NCI-H526 treated with DMSO at 0.1 percent for 48 hours (cell line): ENCODE results near the gene KIF23.
"Not testable (repeated sequence)": the region's sequence is repeated elsewhere in the genome, so short reads cannot be mapped to it uniquely, and the experiment has no call there.

Experiments used
- DNase-seq: peaks from one replicate; lab custom pipeline; 2025; lab: John Stamatoyannopoulos, UW

Gene KIF23

DNA sequence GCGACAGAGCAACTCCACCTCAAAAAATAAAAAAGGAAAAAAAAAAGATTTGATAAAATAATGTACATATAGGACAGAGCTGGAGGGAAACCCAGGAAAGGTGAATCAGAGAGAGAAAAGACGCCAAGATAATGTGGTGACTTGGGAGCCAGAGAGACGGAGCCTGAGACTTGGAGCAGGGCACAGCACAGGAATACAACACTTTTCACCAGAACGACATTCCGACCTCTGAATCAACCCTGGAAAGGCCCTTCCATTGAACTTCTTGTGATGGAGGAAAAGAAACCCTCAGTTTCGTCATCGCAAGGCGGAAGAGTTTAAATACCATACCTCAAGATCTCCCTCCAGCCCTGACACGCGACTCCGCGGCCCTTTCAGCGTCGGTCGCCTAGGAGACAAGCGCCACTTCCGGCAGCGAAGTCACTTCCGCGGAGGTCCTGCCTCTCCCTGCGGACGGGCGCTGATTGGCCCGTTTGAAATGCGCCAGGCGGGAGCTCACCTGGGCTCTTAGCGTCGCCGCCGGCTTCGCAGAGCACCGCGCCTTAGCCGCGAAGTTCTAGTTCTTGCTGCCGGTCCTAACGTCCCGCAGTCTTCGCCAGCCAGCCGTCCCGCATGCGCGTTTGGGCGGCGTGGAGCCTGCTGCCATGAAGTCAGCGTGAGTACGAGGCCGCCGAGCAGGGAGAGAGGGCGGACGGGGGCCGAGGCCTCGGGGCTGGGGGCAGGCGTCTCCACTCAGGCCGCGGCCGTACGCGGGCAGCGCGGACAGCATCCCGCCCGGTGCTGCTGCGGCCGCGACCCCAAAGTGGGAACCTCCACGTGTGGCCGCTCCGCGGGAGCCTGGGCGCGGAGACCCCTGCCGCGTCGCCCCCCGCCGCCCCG, at the start of gene KIF23:
Gene KIF23 (plus strand): TSS at position 528 of the 879 bp plus-strand sequence. CDS start 117 bp downstream, at position 645.
- peak; percentile 91 for DNase-seq

DNA sequence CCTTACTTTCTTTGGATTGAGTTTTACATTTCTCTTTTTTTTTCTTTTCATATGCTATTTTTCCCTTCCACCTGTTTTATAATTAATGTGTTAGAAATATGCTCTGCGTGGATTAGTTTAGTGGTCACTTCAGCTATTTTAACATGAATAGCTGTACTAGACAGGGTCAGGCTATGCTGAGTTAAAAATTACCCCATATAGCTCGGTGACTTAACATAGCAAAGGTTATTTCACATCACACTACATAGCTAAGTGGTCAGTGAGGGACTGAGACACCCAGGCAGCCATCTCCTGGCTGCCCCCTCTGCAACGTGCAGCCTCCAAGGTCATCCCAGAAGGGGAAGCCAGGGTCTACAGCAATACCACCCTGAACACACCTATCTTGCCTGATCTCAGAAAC, 46.9 kb upstream of the KIF23 start:
- DNase-seq, result no peak

DNA sequence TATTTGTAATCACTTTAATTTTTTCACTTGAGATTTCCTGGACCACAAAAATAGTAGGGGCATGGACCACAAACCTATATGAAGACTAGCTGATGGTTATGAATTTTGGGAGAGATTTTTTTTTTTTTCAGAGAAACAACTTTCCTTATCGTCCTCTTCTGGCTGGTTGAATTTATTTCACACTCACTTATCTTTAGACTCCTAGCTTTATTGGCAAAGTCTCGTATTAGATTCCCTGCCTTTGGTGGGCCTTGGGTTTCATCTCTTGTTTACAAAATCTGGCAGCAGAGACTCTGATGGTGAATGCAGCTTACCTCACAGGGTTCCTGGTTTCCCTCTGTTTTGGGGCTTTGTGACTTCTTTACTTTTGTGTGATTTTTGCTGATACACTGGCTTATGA, 44.5 kb upstream of the KIF23 start:
- no peak for DNase-seq

DNA sequence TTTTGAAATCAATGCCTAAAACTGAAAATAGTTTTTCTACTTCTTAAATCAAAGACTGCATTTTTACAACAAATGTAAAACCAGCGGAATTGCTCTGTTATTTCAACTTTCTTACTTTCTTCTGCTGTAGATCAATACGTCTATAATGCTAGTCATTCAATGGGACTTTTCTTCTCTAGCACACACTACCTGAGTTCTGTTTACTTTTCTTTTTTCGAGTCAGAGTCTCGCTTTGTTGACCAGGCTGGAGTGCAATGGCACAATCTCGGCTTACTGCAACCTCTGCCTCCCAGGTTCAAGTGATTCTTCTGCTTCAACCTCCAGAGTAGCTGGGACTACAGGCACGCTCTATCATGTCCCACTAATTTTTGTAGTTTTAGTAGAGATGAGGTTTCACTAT, 40.7 kb upstream of the KIF23 start:
- DNase-seq, result no peak

DNA sequence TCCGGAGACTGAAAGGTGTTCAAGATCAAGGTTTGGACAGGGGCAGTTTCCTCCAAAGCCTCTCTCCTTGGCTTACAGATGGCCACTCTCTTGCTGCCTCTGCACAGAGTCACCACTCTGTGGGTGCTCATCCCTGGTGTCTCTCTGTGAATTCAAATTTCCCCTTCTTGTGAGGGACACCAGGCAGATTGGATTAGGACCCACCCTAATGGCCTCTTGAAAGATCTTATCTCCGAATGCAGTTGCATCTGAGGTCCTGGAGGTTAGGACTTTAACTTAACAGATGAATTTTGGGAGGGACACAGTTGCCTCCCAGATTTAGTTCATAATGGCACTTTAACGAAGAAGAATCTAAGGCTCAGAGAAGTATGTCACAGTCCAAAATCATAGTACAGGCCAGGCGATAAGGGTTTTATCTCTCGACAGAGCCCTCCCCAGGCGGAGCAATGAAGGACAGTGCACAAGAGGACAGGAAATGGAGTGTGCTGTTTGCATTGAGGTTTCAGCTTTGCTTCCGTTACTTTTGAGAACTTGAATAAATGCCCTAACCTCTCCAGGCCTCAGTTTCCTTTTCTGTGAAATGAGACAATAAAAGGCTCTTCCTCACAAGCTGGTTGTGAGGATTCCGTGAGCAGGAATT, 38.9 kb upstream of the KIF23 start:
- no peak for DNase-seq

DNA sequence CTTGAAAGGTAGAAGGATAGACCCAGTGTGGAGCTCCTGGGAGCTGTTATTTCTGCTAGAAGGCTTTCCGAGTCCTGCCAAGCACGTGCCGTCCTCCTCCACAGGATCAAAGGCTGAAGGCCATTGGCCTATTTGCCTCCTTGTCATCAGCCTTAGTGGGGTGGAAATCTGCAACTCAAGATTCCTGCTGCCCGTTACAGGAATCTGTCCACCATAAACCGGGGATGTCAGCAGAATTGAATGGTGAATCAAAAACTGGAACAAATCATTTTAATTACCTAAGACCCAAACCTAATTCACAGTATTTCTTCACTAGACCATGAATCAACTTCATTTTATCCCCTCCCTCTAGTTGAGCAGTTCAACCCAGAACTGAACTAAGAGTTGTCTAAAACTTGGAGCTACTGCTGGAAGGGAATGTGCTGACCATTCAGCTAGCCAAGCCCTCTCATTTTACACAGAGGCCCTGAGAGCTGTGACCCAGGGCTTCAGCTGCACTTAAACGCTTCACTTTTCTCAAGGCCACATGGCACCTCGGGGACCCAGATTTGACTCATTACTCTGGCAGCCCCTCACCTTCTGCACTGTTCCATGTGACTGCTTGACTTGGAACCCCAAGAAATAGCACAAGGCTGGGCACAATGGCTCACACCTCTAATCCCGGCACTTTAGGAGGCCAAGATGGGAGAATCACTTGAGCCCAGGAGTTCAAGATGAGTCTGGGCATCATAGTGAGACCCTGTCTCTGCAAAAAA, 36.8 kb upstream of the KIF23 start:
- DNase-seq, result no peak

DNA sequence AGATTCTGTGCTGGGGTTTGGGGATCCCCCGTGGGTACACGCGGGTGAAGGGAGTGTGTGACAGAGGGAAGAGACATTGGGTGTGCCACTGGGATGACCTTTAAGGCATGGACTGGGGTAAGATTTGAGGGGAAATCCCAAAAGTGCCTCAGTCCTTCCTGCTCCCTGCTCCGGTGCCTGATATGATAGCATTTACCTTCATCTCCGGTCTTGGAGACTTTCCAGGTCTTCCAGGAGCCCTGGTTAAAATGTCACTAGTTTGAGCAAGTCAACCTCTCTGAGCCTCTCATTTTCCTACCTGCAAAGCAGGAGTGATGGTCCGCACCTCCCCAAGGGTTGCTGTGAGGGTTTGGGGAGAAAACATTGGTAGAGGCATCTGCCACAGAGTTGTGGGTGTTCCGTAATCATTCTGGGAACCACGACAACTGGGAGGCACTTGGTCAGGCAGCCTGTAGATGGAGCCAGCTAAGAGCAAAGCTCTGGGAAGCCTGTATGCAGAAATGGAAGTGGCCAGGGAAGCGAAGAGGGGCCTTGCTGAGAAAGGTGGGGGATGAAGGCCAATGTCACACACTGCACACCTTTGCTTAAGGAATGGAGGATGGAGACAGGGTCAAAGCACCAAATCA, 33.9 kb upstream of the KIF23 start:
- DNase-seq, result no peak

DNA sequence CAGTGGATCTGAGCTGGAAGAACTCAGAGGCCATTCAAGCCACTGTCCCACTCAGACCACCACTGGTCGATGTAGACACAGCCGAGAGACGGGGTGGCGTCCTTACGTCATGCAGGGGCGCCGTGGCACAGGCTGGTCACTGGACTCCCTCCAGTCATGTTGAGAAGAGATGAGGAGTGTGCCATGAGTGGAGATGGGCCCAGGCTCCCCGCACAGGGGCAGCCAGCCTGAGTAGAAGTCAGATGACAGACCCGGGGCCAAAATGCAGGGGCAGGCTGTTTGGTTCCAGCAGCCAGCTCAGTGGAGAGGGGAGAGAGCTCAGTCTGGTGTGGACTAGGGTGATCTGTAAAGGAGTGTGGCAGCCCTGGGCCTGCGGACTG, 33.4 kb upstream of the KIF23 start:
- DNase-seq, result no peak

DNA sequence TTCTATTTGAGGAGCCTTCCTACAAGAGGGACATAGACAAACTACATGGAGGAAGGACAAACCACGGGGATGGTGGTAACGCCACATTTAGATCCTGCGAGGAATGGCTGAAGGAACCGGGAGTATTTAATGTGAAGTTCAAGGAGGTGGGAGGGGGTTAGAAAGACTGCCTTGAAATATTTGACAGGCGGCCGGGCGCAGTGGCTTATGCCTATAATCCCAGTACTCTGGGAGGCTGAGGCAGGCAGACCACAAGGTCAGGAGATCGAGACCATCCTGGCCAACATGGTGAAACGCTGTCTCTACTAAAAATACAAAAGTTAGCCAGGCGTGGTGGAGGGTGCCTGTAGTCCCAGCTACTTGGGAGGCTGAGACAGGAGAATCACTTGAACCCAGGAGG, 32.0 kb upstream of the KIF23 start:
- DNase-seq, result not testable (repeated sequence)

DNA sequence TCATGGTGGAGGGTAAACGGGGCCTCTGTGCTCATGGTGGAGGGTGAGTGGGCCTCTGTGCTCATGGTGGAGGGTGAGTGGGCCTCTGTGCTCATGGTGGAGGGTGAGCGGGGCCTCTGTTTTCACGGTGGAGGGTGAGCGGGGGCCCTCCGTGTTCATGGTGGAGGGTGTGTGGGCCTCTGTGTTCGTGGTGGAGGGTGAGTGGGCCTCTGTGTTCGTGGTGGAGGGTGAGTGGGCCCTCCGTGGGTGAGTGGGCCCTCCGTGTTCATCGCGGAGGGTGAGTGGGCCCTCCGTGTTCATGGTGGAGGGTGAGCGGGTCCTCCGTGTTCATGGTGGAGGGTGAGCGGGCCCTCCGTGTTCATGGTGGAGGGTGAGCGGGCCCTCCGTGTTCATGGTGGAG, 30.1 kb upstream of the KIF23 start:
- DNase-seq, result not testable (repeated sequence)

DNA sequence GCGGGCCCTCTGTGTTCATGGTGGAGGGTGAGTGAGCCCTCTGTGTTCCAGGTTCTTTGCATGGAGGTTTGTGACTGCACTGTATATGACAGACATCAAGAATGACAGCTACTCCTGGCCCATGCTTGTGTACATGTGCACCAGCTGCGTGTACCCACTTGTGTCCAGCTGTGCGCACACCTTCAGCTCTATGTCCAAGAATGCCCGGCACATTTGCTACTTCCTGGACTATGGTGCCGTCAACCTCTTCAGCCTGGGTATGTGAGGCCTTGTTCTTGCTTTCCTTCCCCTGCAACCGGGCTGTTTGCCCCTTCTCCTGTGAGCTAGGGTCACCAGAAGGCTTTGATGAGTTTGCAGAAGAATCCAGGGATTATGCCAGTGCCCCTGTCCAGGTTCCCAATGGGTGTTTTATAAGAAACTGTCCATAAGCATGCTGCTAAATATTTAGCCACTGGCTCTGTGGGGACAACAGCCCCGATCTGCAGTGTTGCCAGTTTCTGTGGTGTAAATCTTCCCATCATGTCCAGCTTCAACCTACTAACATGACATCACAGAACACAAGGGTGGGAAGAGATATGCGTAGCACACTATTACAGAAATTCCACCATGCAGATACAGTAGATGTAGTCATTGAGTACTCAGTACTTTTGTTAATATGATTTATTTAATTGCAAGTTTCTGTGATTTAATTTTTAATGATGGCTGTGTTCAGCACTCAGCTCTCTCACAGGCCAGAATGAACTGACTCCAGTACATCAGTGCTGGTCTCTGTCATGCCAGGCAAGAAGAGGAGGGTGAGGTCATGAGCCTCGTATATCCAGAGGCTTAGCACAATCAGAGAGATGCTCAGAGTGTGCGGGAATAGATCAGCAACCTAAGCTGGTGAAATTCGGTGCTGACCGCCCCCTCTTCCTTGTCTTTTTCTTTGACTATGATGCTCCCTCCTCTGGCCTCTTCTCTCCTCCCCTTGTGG, 29.2 kb upstream of the KIF23 start:
- no peak for DNase-seq

DNA sequence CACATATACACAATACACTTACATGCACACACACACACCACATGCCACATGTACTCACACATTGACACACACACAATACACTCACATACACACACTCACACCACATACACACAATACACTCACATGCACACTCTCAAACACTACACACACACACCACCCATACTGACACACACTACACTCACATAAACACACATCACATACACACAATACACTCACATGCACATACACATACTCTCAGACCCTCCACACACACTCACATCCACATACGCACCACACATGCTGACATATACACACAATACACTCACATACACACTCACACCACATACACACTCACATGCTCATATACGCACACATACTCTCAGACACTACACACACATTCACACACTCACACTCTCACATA, 28.3 kb upstream of the KIF23 start:
- no peak for DNase-seq

DNA sequence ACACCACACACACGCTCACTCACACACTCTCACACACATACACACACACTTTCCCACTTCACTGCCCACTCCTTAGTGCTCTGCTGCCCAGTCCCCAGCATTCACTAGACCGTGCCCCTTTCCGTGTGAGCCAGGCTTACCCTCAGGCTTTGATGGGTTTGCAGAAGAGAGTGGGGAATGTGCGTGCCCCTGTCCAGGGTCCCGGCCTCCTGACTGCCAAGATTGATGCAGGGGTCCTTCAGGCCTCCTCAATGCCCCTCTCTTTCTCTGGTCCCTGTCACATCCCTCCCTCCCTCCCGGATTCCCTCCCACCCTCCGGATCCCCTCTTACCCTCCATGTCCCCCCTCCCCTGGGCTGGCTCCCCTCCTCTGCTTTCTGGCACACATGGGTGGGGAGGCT, 27.9 kb upstream of the KIF23 start:
- DNase-seq, result no peak

DNA sequence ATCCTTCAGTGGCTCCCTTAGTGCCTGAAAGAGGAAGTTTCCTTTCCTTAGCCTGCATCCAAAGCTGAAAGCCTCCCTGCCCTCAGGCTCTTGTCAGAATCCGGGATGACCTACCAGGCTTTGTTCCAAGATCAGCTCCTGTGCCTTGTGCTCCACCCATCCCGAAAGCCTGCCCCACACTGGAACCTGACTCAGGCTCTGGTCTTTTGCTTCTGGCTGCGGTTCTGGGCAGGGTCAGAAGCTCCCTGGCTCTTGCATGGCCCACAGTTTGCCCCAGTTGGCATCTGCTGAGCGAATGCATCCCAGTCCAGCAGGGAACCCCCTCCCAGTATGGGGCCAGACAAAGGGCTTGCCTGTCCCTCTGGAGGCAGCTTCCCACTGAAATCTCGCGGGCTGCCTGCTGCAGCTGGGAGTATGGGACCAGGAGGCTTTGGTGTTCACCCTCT, 25.9 kb upstream of the KIF23 start:
- DNase-seq, result no peak

DNA sequence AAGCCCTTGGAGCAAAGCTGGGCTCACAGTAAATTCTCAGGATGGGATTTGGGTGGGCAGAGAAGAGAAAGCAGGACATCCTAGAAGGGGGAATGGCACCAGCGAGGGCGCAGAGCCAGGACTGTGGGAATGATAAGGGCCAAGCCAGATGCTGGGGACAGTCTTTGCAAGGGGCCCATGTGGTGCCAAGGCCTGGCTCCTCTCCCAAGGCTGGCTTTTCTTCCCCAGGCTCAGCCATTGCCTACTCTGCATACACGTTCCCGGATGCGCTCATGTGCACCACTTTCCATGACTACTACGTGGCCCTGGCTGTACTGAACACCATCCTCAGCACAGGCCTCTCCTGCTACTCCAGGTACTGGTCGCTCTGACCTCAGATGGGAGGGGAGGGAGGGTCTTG, 24.7 kb upstream of the KIF23 start:
- no peak for DNase-seq

DNA sequence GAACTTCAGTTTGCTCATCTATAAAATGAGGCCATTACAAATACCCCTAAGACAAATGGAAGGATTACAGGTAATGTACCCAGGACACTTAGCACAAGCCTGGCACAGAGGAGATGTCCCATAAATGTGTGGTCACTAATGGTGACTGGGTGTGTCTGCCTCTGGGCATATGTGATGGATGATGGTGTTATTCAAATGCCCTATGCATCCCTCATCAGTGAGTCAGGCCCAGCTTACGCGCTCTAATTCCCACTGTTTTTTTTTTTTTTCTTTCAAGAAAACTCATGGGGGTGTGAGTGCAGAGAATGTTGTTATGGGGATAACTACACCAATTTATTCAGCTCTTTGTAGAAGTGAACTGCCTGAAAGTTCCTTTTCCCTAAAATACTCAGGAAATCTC, 23.6 kb upstream of the KIF23 start:
- no peak for DNase-seq

DNA sequence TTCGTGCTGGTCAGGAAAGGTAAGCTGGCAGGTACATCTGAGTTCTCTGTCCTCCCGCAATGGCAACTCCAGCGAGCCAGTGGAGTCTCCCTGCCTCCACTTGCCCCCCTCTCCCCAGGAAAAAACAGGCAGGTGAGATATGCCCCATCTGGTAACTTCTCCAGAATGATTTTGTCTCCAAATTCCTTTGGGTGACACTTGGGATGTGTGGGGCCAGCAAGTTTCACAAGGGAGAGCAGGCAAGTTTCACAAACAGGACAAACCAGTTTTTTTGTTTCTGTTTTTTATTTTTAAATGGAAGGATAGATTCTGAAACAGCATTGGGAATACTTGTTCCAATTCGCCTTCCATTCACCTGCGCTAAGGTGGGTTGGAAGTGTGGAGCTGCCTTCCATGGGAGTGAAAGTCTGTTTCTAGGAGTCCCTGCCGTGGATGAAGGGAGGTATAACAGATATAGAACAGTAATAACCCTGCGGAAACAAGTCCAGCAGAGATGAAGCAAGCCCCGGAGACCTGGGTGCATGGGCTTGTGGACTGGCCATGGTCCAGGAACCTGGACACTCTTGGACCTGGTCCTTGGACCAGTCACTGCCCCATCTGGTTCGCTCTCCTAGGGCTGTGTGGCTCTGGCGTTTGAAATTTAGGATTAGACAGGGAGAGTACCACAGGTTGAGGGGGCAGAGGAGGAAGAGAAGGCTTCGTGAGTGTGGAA, 22.9 kb upstream of the KIF23 start:
- no peak for DNase-seq

DNA sequence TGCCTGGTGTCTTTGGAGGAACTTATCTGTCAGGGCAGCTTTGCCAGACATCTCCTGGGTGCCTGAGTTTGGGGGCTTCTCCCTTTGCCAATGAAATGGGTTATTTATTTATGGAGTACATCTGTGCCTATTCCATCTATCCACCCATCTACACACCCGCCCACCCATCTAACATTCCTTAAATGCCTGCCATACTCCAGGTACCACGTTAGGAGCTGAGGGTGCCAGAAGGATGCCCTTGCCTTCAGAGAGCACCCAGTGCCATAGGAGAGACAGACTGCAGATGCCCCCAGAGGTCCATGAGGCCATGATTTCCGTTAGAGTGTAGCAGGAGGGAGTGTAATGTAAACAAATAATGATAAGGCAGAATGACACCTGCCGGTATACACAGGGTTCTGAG, 21.8 kb upstream of the KIF23 start:
- no peak for DNase-seq

DNA sequence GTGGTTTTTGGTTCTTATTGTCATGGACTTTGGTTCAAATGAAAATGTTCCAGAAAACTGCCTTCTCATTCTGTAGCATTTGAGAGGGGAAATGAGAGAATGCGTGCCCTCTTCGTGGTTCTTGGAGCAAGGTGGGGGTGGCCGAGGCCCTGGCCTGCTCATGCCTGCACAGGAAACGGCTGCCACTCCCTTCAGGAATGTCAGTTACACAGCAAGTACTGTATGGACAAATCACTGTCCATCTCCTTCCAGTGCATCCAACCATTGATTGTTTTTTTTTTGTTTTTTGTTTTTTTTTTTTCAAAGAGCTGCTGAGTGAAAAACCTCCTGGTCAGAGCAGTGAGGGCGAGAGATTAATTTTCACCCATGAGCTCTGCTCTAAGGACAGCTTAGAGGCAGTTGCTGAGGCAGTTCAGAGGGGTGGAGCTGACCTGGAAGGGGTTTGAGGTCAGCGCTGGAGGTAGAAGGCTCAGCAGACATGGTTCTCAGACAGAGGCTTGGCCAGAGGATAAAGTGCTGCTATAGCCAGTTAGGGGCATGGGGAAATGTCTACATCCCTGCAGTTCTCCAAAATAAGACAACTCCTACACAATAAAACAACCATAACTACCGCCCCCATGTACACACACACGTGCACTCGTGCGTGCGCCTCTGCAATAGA, 20.2 kb upstream of the KIF23 start:
- DNase-seq, result no peak
